Stimulated activated CD4-positive, alpha-beta T cell treated with anti-CD3 and anti-CD28 coated beads, Interleukin-1b, Interleukin-23, amount 100 ng/mL, for 24 hours (primary cell): ENCODE results near the gene TAF1B.

Experiments
- DNase-seq, 4 experiments: peaks; one replicate each; pipeline ENCODE4 v3.0.0-alpha.2; 2020; ENCODE audit warnings: low read depth in 4 of 4, low spot score in 1 of 4

TAF1B gene

GRCh38 chr2:9807555-9808305, 35.5 kb upstream of the TAF1B start:
- no peak for DNase-seq

- DNase-seq, result no peak
Measured at GRCh38 chr2:9808334-9809063, 34.8 kb upstream of the TAF1B start.

DNA sequence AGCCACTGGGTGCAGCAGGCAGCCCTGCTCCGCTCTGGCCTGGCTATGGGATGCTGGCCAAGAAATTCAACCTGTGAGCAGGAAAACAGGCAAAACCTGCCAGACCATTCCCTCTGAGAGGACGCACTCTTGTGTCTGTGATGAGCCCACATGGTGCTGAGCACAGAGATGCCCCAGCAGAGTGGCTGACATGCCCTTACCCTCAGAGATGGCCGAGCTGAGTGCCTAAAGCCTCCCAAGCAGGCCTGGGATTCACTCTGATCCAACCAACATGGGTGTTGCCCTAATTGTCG, 34.3 kb upstream of the TAF1B start:
- DNase-seq, result no peak

DNA sequence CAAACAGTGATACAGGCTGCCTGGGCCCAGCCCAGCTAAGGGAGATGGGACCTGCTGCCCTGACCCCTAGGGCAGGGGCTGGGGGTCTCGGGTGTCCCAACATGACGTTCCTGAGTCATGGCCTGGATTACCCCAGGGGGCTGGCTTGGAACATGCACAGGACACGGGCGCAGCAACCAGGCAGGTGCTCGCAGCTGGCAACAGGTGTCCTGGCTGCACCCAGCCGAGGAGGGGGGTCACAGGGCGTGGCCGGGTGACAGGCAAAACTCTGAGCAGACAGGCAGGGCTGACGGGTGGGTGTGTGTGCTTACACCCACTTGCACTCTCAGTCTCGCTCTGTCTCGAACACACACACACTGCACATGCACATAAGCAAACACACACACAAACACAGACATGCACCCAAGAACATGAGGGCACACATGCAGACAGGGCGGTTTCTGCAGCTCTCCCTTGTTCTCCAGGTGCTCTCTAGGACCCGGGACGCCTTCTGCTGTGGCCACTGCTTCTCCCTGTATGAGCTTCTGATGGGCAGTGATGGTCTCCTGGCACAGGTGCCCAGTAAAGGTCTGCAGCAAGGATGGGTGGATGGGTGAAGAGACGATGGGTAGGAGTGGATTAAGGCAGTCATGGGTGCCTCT, 33.7 kb upstream of the TAF1B start:
- DNase-seq, result no peak

DNA sequence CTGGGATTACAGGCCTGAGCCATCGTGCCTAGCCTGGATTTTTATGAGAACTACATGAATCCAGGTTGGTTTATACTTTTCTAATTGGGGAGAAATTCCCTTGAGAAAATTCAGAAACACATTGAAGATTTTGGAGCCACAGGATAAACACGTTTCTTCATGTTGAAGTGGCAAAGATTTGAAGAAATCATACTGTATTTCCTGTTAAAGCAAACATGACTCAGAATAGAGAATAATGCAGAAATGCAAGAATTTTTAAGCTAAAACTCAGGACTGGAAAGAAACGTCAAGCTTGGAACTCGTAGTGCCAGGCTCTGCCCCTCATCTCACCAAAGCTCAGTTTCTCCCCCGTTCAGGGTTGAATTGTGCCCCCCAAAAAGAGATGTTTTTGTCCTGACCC, 32.1 kb upstream of the TAF1B start:
- no peak for DNase-seq

DNA sequence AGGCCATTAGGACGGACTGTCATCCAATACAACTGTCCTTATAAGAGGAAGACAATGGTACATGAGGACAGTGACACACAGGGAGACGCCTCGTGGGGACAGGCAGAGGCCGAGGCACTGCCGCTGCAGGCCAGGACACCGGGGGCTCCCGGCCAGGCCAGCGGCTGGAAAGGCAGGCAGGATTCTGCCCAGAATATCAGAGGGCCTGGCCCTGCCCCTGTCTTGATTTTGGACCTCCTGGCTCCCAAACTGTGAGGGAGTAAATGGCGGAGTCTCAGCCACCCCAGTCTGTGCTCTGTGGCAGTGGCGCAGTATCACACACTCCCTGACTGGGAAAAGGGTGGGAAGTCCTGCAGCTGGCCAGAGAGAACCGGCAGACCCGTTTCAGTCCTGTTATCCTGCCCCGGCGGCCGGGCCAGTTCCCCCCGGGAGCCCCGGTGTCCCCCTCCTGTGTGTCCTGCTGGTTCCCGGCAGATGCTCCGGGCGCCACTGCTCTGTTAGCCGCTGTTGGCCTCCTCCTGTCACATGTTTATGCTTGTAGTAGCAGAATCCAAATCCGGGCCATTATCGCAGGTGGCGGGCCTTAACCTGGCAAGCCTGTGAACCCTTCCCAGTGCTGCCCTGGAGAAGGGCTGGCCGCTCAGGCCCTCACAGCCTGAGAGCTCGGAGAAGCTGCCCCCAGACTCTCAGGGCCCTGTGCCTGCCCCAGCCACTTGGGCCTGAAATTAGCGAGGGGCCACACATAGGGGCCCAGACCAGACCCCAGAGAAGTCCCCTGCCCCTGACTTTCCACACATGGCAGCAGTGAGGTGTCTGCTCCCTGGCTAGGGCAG, 31.4 kb upstream of the TAF1B start:
- no peak for DNase-seq

- no peak for DNase-seq
Measured at GRCh38 chr2:9812945-9813311, 30.3 kb upstream of the TAF1B start.

- peak; percentile 48 to 52 (median 50) for DNase-seq
Measured at GRCh38 chr2:9813312-9814128, 29.8 kb upstream of the TAF1B start.

- DNase-seq, result no peak
Measured at GRCh38 chr2:9814129-9814868, 29.0 kb upstream of the TAF1B start.

- no peak for DNase-seq
Measured at GRCh38 chr2:9815076-9815475, 28.2 kb upstream of the TAF1B start.

DNA sequence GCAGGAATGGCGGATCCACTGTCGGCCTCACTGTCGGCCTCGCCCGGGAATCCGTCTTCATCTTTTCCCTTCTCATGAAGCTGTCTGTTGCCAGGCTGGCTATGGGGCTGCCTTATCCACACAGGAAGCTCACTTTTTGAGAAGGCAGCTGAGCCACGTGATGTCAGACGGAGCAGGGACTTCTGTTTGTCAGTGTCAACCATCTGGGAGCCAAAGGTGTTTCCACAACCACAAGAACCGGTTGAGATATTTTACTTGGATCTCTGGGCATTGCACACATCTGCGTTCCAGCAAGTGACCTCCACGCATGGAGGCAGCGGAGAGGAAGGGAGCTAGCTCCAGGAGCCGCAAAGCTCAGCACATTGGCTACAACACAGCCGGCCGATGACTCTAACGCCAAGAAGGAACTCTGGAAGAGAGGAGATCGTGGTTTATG, 27.4 kb upstream of the TAF1B start:
- no peak for DNase-seq

DNA sequence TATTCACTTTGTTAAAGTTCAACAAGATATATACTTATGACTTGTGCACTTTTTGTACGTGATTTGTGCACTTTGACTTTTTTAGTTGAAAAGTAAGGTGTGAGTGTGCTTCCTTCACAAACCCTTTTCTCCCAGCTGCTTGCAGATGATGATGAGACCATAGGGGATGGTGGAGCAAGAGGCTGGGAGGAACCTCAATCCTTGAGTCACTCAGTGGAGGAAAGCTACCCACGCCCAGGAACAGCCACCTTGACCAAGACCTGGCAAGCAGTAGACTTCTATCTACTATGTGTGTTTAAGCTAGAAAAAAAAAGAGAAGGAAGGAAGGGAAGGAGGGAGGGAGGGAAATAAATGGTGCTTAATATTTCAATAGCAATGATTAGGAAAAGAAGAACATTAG, 25.2 kb upstream of the TAF1B start:
- no peak for DNase-seq

- no peak for DNase-seq
Measured at GRCh38 chr2:9819551-9819950, 23.7 kb upstream of the TAF1B start.

DNA sequence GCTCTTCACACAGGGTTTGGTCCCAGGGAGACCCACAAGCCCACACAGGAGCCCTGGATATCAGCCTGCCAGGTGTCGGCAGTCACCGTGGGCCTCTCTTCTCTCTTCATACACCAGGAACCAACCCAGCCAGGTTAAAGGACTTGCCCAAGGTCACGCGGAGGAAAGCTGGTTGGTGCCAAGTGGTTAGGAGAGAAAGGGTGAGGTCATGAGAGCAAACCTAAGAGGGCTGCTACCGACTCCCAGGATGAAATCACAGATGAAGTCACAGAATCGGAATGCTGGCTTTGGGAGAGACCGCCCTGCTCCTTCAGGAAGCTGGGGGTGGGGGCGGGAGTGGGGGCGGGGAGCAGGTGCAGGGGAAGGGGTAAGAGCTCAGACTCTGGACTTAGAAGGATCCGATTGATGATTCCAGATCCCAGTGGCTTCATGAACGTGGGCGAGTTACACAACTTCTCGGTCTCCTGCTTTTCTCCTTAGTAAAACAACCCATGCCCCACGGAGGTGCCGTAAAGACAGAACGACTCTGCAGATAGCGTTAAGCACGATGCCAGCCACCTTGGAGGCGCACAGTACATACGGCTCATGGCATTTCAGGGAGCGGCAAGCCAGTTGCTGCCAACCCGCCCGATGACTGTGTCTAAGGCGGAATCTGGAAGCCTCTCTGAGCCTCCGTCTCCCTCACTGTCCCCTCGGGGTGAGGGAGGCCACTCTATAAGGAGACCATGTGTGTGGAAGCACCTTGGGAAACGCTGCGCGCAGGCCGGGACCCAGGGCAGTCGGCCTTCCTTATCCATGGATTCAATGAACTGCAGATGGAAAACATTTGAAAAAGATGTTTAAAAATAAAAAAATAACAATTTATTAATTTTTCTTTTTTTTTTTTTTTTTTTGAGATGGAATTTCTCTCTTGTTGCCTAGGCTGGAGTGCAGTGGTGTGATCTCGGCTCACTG, 23.0 kb upstream of the TAF1B start:
- DNase-seq, result no peak

DNA sequence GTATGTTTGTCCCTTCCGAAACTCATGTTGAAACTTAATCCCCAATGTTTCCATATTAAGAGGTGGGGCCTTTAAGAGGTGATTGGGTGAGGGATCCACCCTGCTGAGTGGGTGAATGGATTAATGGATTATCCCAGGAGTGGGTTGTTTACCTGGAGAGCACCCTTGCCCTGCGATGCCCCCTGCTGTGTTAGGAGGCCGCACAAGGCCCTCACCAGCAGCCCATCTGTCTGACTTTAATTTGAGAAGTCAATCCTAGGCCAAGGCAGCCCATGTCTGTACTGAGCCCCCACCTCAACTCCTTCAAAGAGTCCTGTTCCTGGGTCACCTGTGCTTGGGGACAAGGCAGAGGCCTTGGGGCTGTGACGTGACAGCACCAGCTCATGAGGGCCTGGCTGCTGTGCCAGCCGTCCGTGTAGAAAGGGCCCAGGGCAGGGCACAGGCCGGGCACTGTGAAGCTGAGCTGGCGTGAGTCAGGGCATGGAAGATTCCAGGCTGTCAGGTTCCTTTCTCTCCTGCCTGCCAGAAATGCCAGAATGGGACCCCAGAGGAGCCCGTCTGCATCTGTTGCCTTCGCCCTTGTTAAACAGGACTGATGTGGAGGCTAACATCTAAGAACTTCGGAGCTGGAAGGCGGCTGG, 21.3 kb upstream of the TAF1B start:
- no peak for DNase-seq

GRCh38 chr2:9824441-9824840, 18.8 kb upstream of the TAF1B start:
- DNase-seq, result no peak

DNA sequence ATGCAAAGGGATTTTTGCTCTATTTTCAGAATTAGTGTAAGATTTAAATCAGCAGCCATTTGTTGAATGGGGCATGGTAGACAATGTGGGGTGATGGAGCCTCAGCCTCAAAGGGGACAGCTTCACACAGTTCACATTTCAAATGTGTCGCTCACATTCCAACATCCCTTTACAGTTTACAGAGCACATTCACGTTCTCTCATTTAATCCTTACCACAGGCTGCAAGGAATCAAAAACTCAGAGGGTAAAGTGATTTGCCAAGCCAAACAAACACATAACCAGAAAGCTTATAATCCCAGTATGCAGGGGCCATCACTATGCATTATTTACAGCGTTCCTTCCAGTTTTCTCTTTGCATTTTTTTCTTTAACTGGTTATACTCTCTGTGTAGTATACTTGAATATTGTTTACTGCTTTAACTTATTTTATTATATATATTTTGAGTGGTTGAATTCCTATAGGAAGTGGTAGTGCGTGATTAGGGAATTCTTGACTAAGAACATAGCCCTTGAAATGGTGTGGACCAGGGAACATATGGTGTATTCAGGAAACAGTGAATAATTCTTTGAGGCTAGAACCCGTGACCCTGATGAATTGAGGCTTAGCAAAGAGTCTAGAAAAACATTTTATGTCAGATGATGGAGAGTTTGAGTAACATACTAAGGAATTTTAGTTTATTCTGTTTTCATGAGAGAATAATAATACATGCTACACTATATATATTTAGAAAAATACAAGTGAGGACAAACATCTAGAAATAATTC, 18.1 kb upstream of the TAF1B start:
- DNase-seq, result no peak

GRCh38 chr2:9826208-9826607, 17.1 kb upstream of the TAF1B start:
- no peak for DNase-seq
